NCI-H2196 (cell line): Measurements from ENCODE around the gene TBL2.
A peak's percentile ranks its signal among the peaks of the same experiment; 100 is the strongest.
"Not testable (repeated sequence)": the region's sequence is repeated elsewhere in the genome, so short reads cannot be mapped to it uniquely, and the experiment has no call there.

ENCODE experiments used
- DNase-seq: peaks from one replicate; lab custom pipeline; 2025; ENCODE audit not compliant: unreplicated experiment; lab: John Stamatoyannopoulos, UW

The TBL2 gene

GRCh38 chr7:73578342-73579128 lies at the start of gene TBL2:
TBL2 (minus strand) TSS chr7:73578579; CDS start chr7:73578549, 30 bp downstream.
- peak; percentile 99 for DNase-seq

GRCh38 chr7:73626814-73627213 lies 48.4 kb upstream of the TBL2 start:
- DNase-seq = no peak

- DNase-seq = no peak
Measured at GRCh38 chr7:73625276-73625675, 46.9 kb upstream of the TBL2 start.

GRCh38 chr7:73624669-73625001 lies 46.3 kb upstream of the TBL2 start:
- no peak for DNase-seq

- peak; percentile 92 for DNase-seq
Measured at GRCh38 chr7:73623798-73624668, 45.7 kb upstream of the TBL2 start, which contains the start of gene MLXIPL. MLXIPL (minus strand) TSS chr7:73624522; CDS start chr7:73624492, 30 bp downstream.

- DNase-seq = peak; percentile 56
Measured at GRCh38 chr7:73622909-73623797, 44.8 kb upstream of the TBL2 start.

GRCh38 chr7:73622527-73622908 lies 44.1 kb upstream of the TBL2 start:
- no peak for DNase-seq

GRCh38 chr7:73621168-73622063 lies 43.0 kb upstream of the TBL2 start:
- DNase-seq = peak; percentile 24

- not testable (repeated sequence) for DNase-seq
Measured at GRCh38 chr7:73619394-73619793, 41.0 kb upstream of the TBL2 start.

GRCh38 chr7:73618538-73618937 lies 40.2 kb upstream of the TBL2 start:
- DNase-seq = no peak

GRCh38 chr7:73617520-73617919 lies 39.1 kb upstream of the TBL2 start:
- DNase-seq = not testable (repeated sequence)

- DNase-seq = no peak
Measured at GRCh38 chr7:73615886-73616285, 37.5 kb upstream of the TBL2 start.

- not testable (repeated sequence) for DNase-seq
Measured at GRCh38 chr7:73614937-73615336, 36.6 kb upstream of the TBL2 start.

GRCh38 chr7:73613954-73614735 lies 35.8 kb upstream of the TBL2 start:
- no peak for DNase-seq

- DNase-seq = peak; percentile 79
Measured at GRCh38 chr7:73612598-73613269, 34.4 kb upstream of the TBL2 start.

GRCh38 chr7:73611017-73611555 lies 32.7 kb upstream of the TBL2 start:
- no peak for DNase-seq

- DNase-seq = no peak
Measured at GRCh38 chr7:73610105-73610504, 31.7 kb upstream of the TBL2 start.

- DNase-seq = not testable (repeated sequence)
Measured at GRCh38 chr7:73607692-73607983, 29.3 kb upstream of the TBL2 start.
